Measurements from ENCODE around the gene DDX24.

Gene DDX24

GRCh38 chr14:94122438-94122837 lies 41.4 kb upstream of the DDX24 start:
- no peak overlapping the region for H3K4me3 ChIP-seq (ENCODE audit: low read depth, low read length)
- no peak for TF ChIP-seq CTCF (IDR thresholded peaks at IDR 0.05; ENCODE audit: control insufficient read depth, extremely low read depth, insufficient read depth)
- no peak for DNase-seq (ENCODE audit: low read depth)

- TF ChIP-seq CTCF (IDR thresholded peaks at IDR 0.05; ENCODE audit: control insufficient read depth, extremely low read depth, insufficient read depth), result no peak
These were observed 40.5 kb upstream of the DDX24 start for GRCh38 chr14:94121485-94121884.

GRCh38 chr14:94120667-94121340 lies 39.8 kb upstream of the DDX24 start:
- no peak for TF ChIP-seq CTCF (IDR thresholded peaks at IDR 0.05; ENCODE audit: control insufficient read depth, extremely low read depth, insufficient read depth)
- H3K4me3 ChIP-seq (ENCODE audit: low read depth, low read length), result no peak overlapping the region
- no peak for DNase-seq (ENCODE audit: low read depth)

More at GRCh38 chr14:94121485-94121884, 40.5 kb upstream of the DDX24 start:
- DNase-seq (ENCODE audit: low read depth), result no peak
- H3K4me3 ChIP-seq (ENCODE audit: low read depth, low read length), result no peak overlapping the region

GRCh38 chr14:94119071-94119470 lies 38.1 kb upstream of the DDX24 start:
- no peak overlapping the region for H3K4me3 ChIP-seq (ENCODE audit: low read depth, low read length)
- no peak for DNase-seq (ENCODE audit: low read depth)
- no peak for TF ChIP-seq CTCF (IDR thresholded peaks at IDR 0.05; ENCODE audit: control insufficient read depth, extremely low read depth, insufficient read depth)

GRCh38 chr14:94117856-94118255 lies 36.9 kb upstream of the DDX24 start:
- no peak for TF ChIP-seq CTCF (IDR thresholded peaks at IDR 0.05; ENCODE audit: control insufficient read depth, extremely low read depth, insufficient read depth)
- no peak overlapping the region for H3K4me3 ChIP-seq (ENCODE audit: low read depth, low read length)
- DNase-seq (ENCODE audit: low read depth), result no peak

- no peak for TF ChIP-seq CTCF (IDR thresholded peaks at IDR 0.05; ENCODE audit: control insufficient read depth, extremely low read depth, insufficient read depth)
These were observed 35.7 kb upstream of the DDX24 start for GRCh38 chr14:94116701-94117100.

GRCh38 chr14:94115631-94116030 lies 34.6 kb upstream of the DDX24 start:
- DNase-seq (ENCODE audit: low read depth), result no peak
- H3K4me3 ChIP-seq (ENCODE audit: low read depth, low read length), result no peak overlapping the region
- no peak for TF ChIP-seq CTCF (IDR thresholded peaks at IDR 0.05; ENCODE audit: control insufficient read depth, extremely low read depth, insufficient read depth)

More at GRCh38 chr14:94116701-94117100, 35.7 kb upstream of the DDX24 start:
- DNase-seq (ENCODE audit: low read depth), result no peak
- H3K4me3 ChIP-seq (ENCODE audit: low read depth, low read length), result no peak overlapping the region

All from LNCaP clone FGC (cell line).